K562 (cell line): ENCODE data around the gene R3HDM2. TPM values are rescaled to one million over a fixed set of nuclear protein-coding genes. Genes with fewer than 3 reads are reported as not detected.

Experiments
- BDP1 ChIP-seq: IDR thresholded peaks from 3 replicates; pipeline ENCODE4 v1.6.1; 2011; ENCODE audit not compliant: insufficient read length, insufficient read depth
- CBX5 ChIP-seq: IDR thresholded peaks from 2 replicates; pipeline ENCODE4 v1.6.1; 2014; ENCODE audit warnings: low read depth, borderline replicate concordance
- E2F6 ChIP-seq, 2 experiments: IDR thresholded peaks; 2 replicates each; pipeline ENCODE4 v1.6.1; 2011; ENCODE audit warnings: borderline replicate concordance in 1 of 2, control low read depth in 1 of 2, low read depth in 1 of 2, low read length in 1 of 2, mild to moderate bottlenecking in 1 of 2, mixed read lengths in 1 of 2, moderate library complexity in 1 of 2; ENCODE audit not compliant: insufficient read depth in 1 of 2, insufficient read length in 1 of 2, poor library complexity in 1 of 2, severe bottlenecking in 1 of 2; ENCODE audit errors: extremely low read depth in 1 of 2
- ETV6 ChIP-seq, 3 experiments: fragments of 150-350 bp in 1 of 3; sonication (generic) in 1 of 3; formaldehyde crosslinking in 1 of 3; IDR thresholded peaks; 2 replicates each; pipeline versions ENCODE4 v1.6.1 to v1.8.0; 2014 to 2022; ENCODE audit warnings: borderline replicate concordance in 2 of 3, low read depth in 2 of 3, antibody characterized with exemption in 1 of 3, low read length in 1 of 3, mild to moderate bottlenecking in 1 of 3, missing genetic modification reagents in 1 of 3
- FOXA3 ChIP-seq, 2 experiments: fragments of 450-650 bp in 1 of 2; sonication (generic) in 1 of 2; formaldehyde crosslinking; IDR thresholded peaks in 1 of 2; conservative IDR thresholded peaks in 1 of 2; 2 replicates each; pipeline versions ENCODE4 v1.4.0 to v1.8.0; 2020 to 2022; ENCODE audit warnings: mild to moderate bottlenecking in 2 of 2, missing genetic modification reagents in 1 of 2
- FOXO4 ChIP-seq: fragments of 450-650 bp; formaldehyde crosslinking; IDR thresholded peaks from 2 replicates; pipeline ENCODE4 v1.4.0; 2020; ENCODE audit warnings: mild to moderate bottlenecking, moderate library complexity
- GATAD2A ChIP-seq: fragments of 450-650 bp; IDR thresholded peaks from 2 replicates; pipeline ENCODE4 v1.6.1; 2017
- MAZ ChIP-seq, 2 experiments: fragments of 450-650 bp in 1 of 2; sonication (generic) in 1 of 2; formaldehyde crosslinking; IDR thresholded peaks in 1 of 2; conservative IDR thresholded peaks in 1 of 2; 2 replicates each; pipeline versions ENCODE4 v1.4.0 to v1.5.0; 2020; ENCODE audit warnings: mild to moderate bottlenecking in 1 of 2, missing genetic modification reagents in 1 of 2
- NBN ChIP-seq: fragments of 450-650 bp; IDR thresholded peaks from 2 replicates; pipeline ENCODE4 v1.6.1; 2016; ENCODE audit warnings: low read depth, mild to moderate bottlenecking
- NEUROD1 ChIP-seq: fragments of 150-350 bp; IDR thresholded peaks from 2 replicates; pipeline ENCODE4 v1.6.1; 2014; ENCODE audit warnings: borderline replicate concordance, low read length, low read depth; ENCODE audit not compliant: partially characterized antibody
- RBFOX2 ChIP-seq: fragments of 200-400 bp; formaldehyde crosslinking; IDR thresholded peaks from 2 replicates; pipeline ENCODE4 v1.6.1; 2017; ENCODE audit warnings: low read depth, mild to moderate bottlenecking, low read length, moderate library complexity
- SIN3A ChIP-seq, 2 experiments: fragments of 150-350 bp in 1 of 2; IDR thresholded peaks; 2 replicates each; pipeline ENCODE4 v1.6.1; 2011 to 2016; ENCODE audit warnings: borderline replicate concordance in 2 of 2, low read depth in 2 of 2, low read length in 2 of 2, mild to moderate bottlenecking in 2 of 2, moderate library complexity in 2 of 2; ENCODE audit not compliant: control insufficient read depth in 1 of 2
- ZNF121 ChIP-seq: sonication (generic); formaldehyde crosslinking; conservative IDR thresholded peaks from 2 replicates; pipeline ENCODE4 v1.8.0; 2022; ENCODE audit warnings: missing genetic modification reagents
- polyA plus RNA-seq, 8 experiments: library from polyadenylated mRNA; depleted of rRNA in 4 of 8; stranded (reverse) in 5 of 8; unstranded in 3 of 8; fragments of >200 nt; fragmentation: Nextera tagmentation in 2 of 8; fragmentation: Illumina TruSeq in 1 of 8; extraction: Ambion mirVana in 2 of 8; extraction: Trizol in 1 of 8; gene quantifications; 2 replicates each; pipeline versions ENCODE4 v1.2.1 to v1.2.3, GENCODE V29; 2011 to 2014; ENCODE audit warnings: inconsistent platforms in 1 of 8, missing spikeins in 1 of 8
- total RNA-seq, 7 experiments: library from RNA; depleted of rRNA in 6 of 7; stranded (reverse); fragments of >200 nt in 6 of 7; fragmentation: Illumina TruSeq in 2 of 7; extraction: Trizol in 2 of 7; gene quantifications; 2 replicates each; pipeline versions ENCODE4 v1.2.1 to v1.2.3, GENCODE V29; 2011 to 2021; ENCODE audit warnings: low replicate concordance in 1 of 7
- TF ChIP-seq, protein P1 (sequence below): fragments of 200-800 bp; sonication (Bioruptor generic); IDR thresholded peaks from 2 replicates; pipeline ENCODE4 v1.6.1; 2017; ENCODE audit warnings: missing genetic modification characterization, missing compliant biosample characterization
- TF ChIP-seq, protein P2 (sequence below): fragments of 450-650 bp; IDR thresholded peaks from 2 replicates; pipeline ENCODE4 v1.6.1; 2016; ENCODE audit warnings: borderline replicate concordance
- TF ChIP-seq, protein P3 (sequence below): fragments of 450-650 bp; formaldehyde crosslinking; IDR thresholded peaks from 2 replicates; pipeline ENCODE4 v1.4.0; 2020; ENCODE audit warnings: mild to moderate bottlenecking, moderate library complexity

The R3HDM2 gene
- total and polyA plus RNA-seq, 9 of the 15 experiments (the other 6 are each of a cell fraction or from before 2014, with no cell fraction given), result 3.3 to 18.8 (median 9.0) TPM

DNA sequence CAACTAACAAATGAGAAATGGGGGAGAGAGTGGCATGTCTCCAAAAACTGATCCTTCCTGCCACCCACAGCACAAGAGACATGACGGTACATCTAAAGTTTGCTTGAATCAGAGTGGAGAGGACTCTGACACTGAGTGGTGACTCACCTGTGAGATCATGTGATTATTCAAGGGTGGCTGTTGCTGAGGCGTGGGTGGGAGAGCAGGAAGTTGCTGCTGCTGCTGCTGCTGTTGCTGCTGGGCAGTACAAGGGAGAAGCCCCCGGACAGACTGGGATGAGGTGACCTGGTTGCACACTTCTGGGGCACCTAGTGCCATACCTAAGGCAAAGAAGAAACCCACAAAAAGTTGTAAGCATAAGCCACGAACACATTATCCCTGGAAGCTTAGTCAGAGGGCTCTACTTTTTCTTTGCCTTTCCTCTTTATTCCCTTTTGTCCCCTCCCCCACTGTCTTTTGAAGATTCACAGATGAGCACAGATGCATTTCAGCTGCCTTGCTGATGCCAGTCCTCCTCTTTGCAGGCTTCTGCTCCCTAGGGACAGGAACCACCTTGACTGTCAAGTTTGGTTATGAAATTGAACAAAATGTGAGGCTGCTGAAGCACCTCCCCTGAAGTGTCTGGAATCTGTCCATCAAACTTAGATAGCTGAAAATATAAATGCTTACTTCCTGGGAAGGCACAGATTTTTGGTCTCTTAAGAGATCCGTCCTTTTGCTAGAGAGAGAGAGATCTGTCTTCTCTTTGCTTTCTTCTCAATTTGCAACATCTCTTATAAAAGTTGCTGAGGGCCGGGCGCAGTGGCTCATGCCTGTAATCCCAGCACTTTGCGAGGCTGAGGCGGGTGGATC lies 150.4 kb downstream of the R3HDM2 start (continued):
- no peak for TF ChIP-seq FOXO4 (CRISPR knock-in tag)
- TF ChIP-seq CBX5, result no peak
- TF ChIP-seq BDP1, result no peak
- TF ChIP-seq ZNF121 (CRISPR knock-in tag), result no peak
- TF ChIP-seq GATAD2A, result no peak
- no peak; the same call in 1 of the 2 replicates for TF ChIP-seq RBFOX2
- TF ChIP-seq, protein P1, sequence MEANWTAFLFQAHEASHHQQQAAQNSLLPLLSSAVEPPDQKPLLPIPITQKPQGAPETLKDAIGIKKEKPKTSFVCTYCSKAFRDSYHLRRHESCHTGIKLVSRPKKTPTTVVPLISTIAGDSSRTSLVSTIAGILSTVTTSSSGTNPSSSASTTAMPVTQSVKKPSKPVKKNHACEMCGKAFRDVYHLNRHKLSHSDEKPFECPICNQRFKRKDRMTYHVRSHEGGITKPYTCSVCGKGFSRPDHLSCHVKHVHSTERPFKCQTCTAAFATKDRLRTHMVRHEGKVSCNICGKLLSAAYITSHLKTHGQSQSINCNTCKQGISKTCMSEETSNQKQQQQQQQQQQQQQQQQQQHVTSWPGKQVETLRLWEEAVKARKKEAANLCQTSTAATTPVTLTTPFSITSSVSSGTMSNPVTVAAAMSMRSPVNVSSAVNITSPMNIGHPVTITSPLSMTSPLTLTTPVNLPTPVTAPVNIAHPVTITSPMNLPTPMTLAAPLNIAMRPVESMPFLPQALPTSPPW (CRISPR knock-in tag), result peak; percentile 39
- no peak for TF ChIP-seq FOXA3 (CRISPR knock-in tag; conservative IDR thresholded peaks at IDR 0.05 in 1 of 2, IDR thresholded peaks at IDR 0.05 in 1 of 2)
- TF ChIP-seq MAZ (CRISPR knock-in tag; conservative IDR thresholded peaks at IDR 0.05 in 1 of 2, IDR thresholded peaks at IDR 0.05 in 1 of 2), result 0 out of 4 replicates have a peak, but pooled peaks of 1 of the 2 experiments have one; percentile 21
- TF ChIP-seq NBN, result 0 out of 2 replicates have a peak, but pooled peaks have one; percentile 38
- TF ChIP-seq, protein P2, sequence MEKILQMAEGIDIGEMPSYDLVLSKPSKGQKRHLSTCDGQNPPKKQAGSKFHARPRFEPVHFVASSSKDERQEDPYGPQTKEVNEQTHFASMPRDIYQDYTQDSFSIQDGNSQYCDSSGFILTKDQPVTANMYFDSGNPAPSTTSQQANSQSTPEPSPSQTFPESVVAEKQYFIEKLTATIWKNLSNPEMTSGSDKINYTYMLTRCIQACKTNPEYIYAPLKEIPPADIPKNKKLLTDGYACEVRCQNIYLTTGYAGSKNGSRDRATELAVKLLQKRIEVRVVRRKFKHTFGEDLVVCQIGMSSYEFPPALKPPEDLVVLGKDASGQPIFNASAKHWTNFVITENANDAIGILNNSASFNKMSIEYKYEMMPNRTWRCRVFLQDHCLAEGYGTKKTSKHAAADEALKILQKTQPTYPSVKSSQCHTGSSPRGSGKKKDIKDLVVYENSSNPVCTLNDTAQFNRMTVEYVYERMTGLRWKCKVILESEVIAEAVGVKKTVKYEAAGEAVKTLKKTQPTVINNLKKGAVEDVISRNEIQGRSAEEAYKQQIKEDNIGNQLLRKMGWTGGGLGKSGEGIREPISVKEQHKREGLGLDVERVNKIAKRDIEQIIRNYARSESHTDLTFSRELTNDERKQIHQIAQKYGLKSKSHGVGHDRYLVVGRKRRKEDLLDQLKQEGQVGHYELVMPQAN, result no peak
- no peak; a peak in 1 of 4 replicates for TF ChIP-seq SIN3A (IDR thresholded peaks at IDR 0.05; ENCODE audit: borderline replicate concordance in 2 of 2, control insufficient read depth in 1 of 2, low read depth in 2 of 2, low read length in 2 of 2)
- TF ChIP-seq, protein P3, sequence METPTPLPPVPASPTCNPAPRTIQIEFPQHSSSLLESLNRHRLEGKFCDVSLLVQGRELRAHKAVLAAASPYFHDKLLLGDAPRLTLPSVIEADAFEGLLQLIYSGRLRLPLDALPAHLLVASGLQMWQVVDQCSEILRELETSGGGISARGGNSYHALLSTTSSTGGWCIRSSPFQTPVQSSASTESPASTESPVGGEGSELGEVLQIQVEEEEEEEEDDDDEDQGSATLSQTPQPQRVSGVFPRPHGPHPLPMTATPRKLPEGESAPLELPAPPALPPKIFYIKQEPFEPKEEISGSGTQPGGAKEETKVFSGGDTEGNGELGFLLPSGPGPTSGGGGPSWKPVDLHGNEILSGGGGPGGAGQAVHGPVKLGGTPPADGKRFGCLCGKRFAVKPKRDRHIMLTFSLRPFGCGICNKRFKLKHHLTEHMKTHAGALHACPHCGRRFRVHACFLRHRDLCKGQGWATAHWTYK, result no peak
- TF ChIP-seq ETV6 (IDR thresholded peaks at IDR 0.05; ENCODE audit: borderline replicate concordance in 1 of 2, low read depth in 2 of 2, low read length in 1 of 2), result no peak
- TF ChIP-seq ETV6 (CRISPR knock-in tag; IDR thresholded peaks at IDR 0.05; ENCODE audit: borderline replicate concordance), result no peak
- peak; percentile 73 for TF ChIP-seq NEUROD1
- TF ChIP-seq E2F6 (IDR thresholded peaks at IDR 0.05; ENCODE audit: borderline replicate concordance in 1 of 2, extremely low read depth in 1 of 2, insufficient read depth in 1 of 2, insufficient read length in 1 of 2, low read depth in 1 of 2, low read length in 1 of 2, poor library complexity in 1 of 2, severe bottlenecking in 1 of 2), result no peak
